Measurements from ENCODE around the gene FNTB. TPM values are rescaled to one million over a fixed set of nuclear protein-coding genes. Genes with fewer than 3 reads are reported as not detected.

The FNTB gene, protein sequence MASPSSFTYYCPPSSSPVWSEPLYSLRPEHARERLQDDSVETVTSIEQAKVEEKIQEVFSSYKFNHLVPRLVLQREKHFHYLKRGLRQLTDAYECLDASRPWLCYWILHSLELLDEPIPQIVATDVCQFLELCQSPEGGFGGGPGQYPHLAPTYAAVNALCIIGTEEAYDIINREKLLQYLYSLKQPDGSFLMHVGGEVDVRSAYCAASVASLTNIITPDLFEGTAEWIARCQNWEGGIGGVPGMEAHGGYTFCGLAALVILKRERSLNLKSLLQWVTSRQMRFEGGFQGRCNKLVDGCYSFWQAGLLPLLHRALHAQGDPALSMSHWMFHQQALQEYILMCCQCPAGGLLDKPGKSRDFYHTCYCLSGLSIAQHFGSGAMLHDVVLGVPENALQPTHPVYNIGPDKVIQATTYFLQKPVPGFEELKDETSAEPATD
- total RNA-seq (2014; rRNA removed) (19.5 and 28.1 TPM in 2 replicates), Bru-seq, nascent RNA (percentile 80 among the genes with signal in this experiment), BruChase-seq, experiment 1, labeled RNA remaining after a 6-hour chase (percentile 98 among the genes with signal in this experiment), BruChase-seq, experiment 2, labeled RNA remaining after a 2-hour chase (percentile 96 among the genes with signal in this experiment)
- long read RNA-seq, transcript FNTB-208 (3 exons, 530 nt) = minor isoform, 20 of 132 reads
- long read RNA-seq, transcript FNTB-201 (12 exons, 2,834 nt) = major isoform, 69 of 132 reads
- long read RNA-seq, partial matches to known transcripts = 1 of 132 reads
- long read RNA-seq, other reads (novel, unspliced or antisense) = 42 of 132 reads

GRCh38 chr14:64986648-64987437, at the start of gene FNTB:
Gene FNTB, plus strand, starts transcription at chr14:64986895. Its CDS starts 59 bp downstream, at chr14:64986954.
- Histone ChIP-seq H3K27me3 (ENCODE audit: low read length) (no peaks in the 10 kb centered on the region), H3K79me2 (ENCODE audit: low read length) (peaks cover 47% of the 10 kb centered on the region), H3K4me3 (ENCODE audit: low read length) (peak within 1 kb of the TSS; percentile 78), H3K9me3 (ENCODE audit: low read length) (no peaks in the 10 kb centered on the region), H4K20me1 (ENCODE audit: low read length) (no peaks in the 10 kb centered on the region), H3K9me2 (replicated peaks; ENCODE audit: low read length) (no peaks in the 10 kb centered on the region), H3K27ac (ENCODE audit: low read length) (peak within 1 kb of the TSS; percentile 70), H3F3A (ENCODE audit: low read length, unreplicated experiment) (no peaks in the 10 kb centered on the region), H3K4me2 (ENCODE audit: low read length) (peak within 1 kb of the TSS; percentile 90), H3K36me3 (ENCODE audit: low read depth, low read length) (no peaks in the 10 kb centered on the region; the same call in 1 of the 2 replicates), H3K9ac (ENCODE audit: low read length) (peak within 1 kb of the TSS; percentile 85), H3K4me1 (ENCODE audit: insufficient read depth, low read length) (peaks cover 18% of the 10 kb centered on the region), H2AFZ (ENCODE audit: low read length) (peak within 1 kb of the TSS; percentile 77)
- CTCF ChIA-PET = interaction anchor here (0.5 to 3.7 kb wide), 8 partner anchors 12 to 225 kb away, joined by 3 to 98 read pairs (median 4); no protein-coding TSS in a partner anchor
- TF ChIP-seq, protein P1, sequence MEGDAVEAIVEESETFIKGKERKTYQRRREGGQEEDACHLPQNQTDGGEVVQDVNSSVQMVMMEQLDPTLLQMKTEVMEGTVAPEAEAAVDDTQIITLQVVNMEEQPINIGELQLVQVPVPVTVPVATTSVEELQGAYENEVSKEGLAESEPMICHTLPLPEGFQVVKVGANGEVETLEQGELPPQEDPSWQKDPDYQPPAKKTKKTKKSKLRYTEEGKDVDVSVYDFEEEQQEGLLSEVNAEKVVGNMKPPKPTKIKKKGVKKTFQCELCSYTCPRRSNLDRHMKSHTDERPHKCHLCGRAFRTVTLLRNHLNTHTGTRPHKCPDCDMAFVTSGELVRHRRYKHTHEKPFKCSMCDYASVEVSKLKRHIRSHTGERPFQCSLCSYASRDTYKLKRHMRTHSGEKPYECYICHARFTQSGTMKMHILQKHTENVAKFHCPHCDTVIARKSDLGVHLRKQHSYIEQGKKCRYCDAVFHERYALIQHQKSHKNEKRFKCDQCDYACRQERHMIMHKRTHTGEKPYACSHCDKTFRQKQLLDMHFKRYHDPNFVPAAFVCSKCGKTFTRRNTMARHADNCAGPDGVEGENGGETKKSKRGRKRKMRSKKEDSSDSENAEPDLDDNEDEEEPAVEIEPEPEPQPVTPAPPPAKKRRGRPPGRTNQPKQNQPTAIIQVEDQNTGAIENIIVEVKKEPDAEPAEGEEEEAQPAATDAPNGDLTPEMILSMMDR (conservative IDR thresholded peaks at IDR 0.05; ENCODE audit: low read depth, low read length) = peak; percentile 97
- TF ChIP-seq EZH2 (IDR thresholded peaks at IDR 0.05; ENCODE audit: low read length, unreplicated experiment) = no peak
- POLR2A ChIA-PET (ENCODE audit: unreplicated experiment) = interaction anchor here (0.5 to 1.0 kb wide), 8 partner anchors 12 to 211 kb away, joined by 3 to 9 read pairs (median 4); partner anchors contain the start of gene CHURC1
- BruUV-seq (replicated peaks) = TSS peak; percentile 92
- intact Hi-C loops (cut with micrococcal nuclease) = loop anchor here (1.0 to 10.0 kb wide), 4 partner anchors 33 to 182 kb away; partner anchors contain the start of genes CHURC1 and MAX
- peak; percentile 97 for ATAC-seq
- peak; percentile 98 for DNase-seq

GRCh38 chr14:64937171-64937820, 49.4 kb upstream of the FNTB start:
- Histone ChIP-seq H3K9me2 (replicated peaks; ENCODE audit: low read length) (no peaks in the 10 kb centered on the region), H3K27me3 (ENCODE audit: low read length) (no peaks in the 10 kb centered on the region), H3K4me2 (ENCODE audit: low read length) (no peak overlapping the region), H3K9ac (ENCODE audit: low read length) (no peak overlapping the region), H3K79me2 (ENCODE audit: low read length) (no peaks in the 10 kb centered on the region), H4K20me1 (ENCODE audit: low read length) (no peaks in the 10 kb centered on the region), H3K4me1 (ENCODE audit: insufficient read depth, low read length) (peaks cover under 1% of the 10 kb centered on the region; the same call in 1 of the 2 replicates), H2AFZ (ENCODE audit: low read length) (no peak overlapping the region), H3K9me3 (ENCODE audit: low read length) (no peaks in the 10 kb centered on the region), H3K36me3 (ENCODE audit: low read depth, low read length) (peaks cover 11% of the 10 kb centered on the region; the same call in 1 of the 2 replicates), H3F3A (ENCODE audit: low read length, unreplicated experiment) (no peaks in the 10 kb centered on the region), H3K4me3 (ENCODE audit: low read length) (no peak overlapping the region), H3K27ac (ENCODE audit: low read length) (no peak overlapping the region)
- ChIA-PET CTCF (no interaction called here), POLR2A (ENCODE audit: unreplicated experiment) (interaction anchor here (0.7 kb wide), 1 partner anchor 12 kb away, joined by 3 read pairs; no protein-coding TSS in a partner anchor)
- TF ChIP-seq EZH2phosphoT487 (IDR thresholded peaks at IDR 0.05; ENCODE audit: borderline replicate concordance, low read length) = no peak
- TF ChIP-seq, protein P1 (conservative IDR thresholded peaks at IDR 0.05; ENCODE audit: low read depth, low read length) = no peak
- no peak for TF ChIP-seq EZH2 (IDR thresholded peaks at IDR 0.05; ENCODE audit: low read length, unreplicated experiment)
- BruUV-seq (replicated peaks) = no TSS peak
- peak; percentile 16 for ATAC-seq
- intact Hi-C loops (cut with micrococcal nuclease) = loop anchor here (1.0 kb wide), 1 partner anchor 46 kb away; no protein-coding TSS in a partner anchor
- DNase-seq = no peak

All from PC-3 (cell line).